SK-N-SH (cell line): ENCODE data around the gene PSMF1.

ENCODE experiments used
- CTCF ChIP-seq: fragments of 200-600 bp; sonication (generic); IDR thresholded peaks from 2 replicates; pipeline ENCODE4 v1.6.1; 2017; ENCODE audit warnings: antibody characterized with exemption, mild to moderate bottlenecking, moderate library complexity
- EP300 ChIP-seq, 2 experiments: IDR thresholded peaks; 2 replicates each; pipeline versions ENCODE4 v1.4.0 to v1.6.1; 2012; ENCODE audit warnings: borderline replicate concordance in 1 of 2, low read depth in 1 of 2, low read length in 1 of 2
- RCOR1 ChIP-seq: fragments of 150-350 bp; IDR thresholded peaks from 2 replicates; pipeline ENCODE4 v1.6.1; 2017; ENCODE audit warnings: antibody characterized with exemption, low read length
- SMC3 ChIP-seq: IDR thresholded peaks from 2 replicates; pipeline ENCODE4 v1.6.1; 2012; ENCODE audit warnings: low read depth, low read length, improper control_type of control experiment

- TF ChIP-seq CTCF (no peak), RCOR1 (no peak), SMC3 (no peak), EP300 (IDR thresholded peaks at IDR 0.05; ENCODE audit: borderline replicate concordance in 1 of 2, low read depth in 1 of 2, low read length in 1 of 2) (no peak)
Observed at GRCh38 chr20:1119524-1119923, 1.1 kb downstream of the PSMF1 start.
